Measurements from ENCODE around the gene TPM1.

The TPM1 gene

GRCh38 chr15:63027646-63028045 lies 14.9 kb upstream of the TPM1 start:
- TF ChIP-seq CTCF (IDR thresholded peaks at IDR 0.05; ENCODE audit: low read depth, low read length): no peak
- DNase-seq (ENCODE audit: extremely low read depth, low read depth): no peak

DNA sequence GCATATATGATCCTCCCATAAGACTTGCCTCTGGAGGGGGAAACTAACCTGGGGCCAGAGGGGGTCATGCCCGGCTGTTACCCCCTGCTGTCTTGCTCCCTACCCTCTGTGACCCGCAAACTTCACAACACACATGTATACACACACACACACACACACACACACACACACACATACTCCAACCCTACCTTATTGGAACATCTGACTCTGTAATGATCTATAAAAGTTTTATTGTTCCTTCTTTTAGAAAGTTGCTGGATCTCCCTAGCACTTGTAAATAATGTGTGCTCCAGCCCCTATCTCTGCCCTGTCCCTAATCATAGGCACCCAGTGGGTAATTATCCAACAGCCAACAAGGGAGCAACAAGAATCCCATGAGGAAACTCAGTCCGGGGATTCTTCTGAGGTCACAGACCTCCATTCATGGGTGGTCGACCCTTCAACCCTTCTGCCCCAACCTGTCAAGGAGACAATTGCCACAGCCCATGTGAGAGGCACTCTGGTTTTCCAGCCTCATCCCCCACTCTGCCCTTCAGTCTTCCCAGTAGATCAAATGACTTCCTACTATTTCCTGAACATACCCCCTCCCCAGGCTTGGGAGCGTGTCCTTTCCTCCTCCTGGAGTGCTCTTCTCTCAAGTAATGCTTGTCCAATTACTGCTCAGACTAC lies 14.0 kb upstream of the TPM1 start:
- TF ChIP-seq CTCF (IDR thresholded peaks at IDR 0.05; ENCODE audit: low read depth, low read length): no peak
- no peak for DNase-seq (ENCODE audit: extremely low read depth, low read depth)

GRCh38 chr15:63029676-63030075 lies 12.9 kb upstream of the TPM1 start:
- DNase-seq (ENCODE audit: extremely low read depth, low read depth): no peak
- no peak for TF ChIP-seq CTCF (IDR thresholded peaks at IDR 0.05; ENCODE audit: low read depth, low read length)

GRCh38 chr15:63030101-63030551 lies 12.4 kb upstream of the TPM1 start:
- no peak for DNase-seq (ENCODE audit: extremely low read depth, low read depth)

GRCh38 chr15:63034578-63034977 lies 8.0 kb upstream of the TPM1 start:
- no peak for DNase-seq (ENCODE audit: extremely low read depth, low read depth)
- TF ChIP-seq CTCF (IDR thresholded peaks at IDR 0.05; ENCODE audit: low read depth, low read length): no peak

More at GRCh38 chr15:63030101-63030551, 12.4 kb upstream of the TPM1 start:
- no peak for TF ChIP-seq CTCF (IDR thresholded peaks at IDR 0.05; ENCODE audit: low read depth, low read length)

- no peak for DNase-seq (ENCODE audit: extremely low read depth, low read depth)
Measured at GRCh38 chr15:63035253-63035652, 7.3 kb upstream of the TPM1 start.

More at GRCh38 chr15:63035253-63035652, 7.3 kb upstream of the TPM1 start:
- no peak for TF ChIP-seq CTCF (IDR thresholded peaks at IDR 0.05; ENCODE audit: low read depth, low read length)

All from AG09319 (cell line).